OCI-LY3 (cell line): ENCODE data around the gene COL13A1.

Experiments used
- H2AFZ ChIP-seq: fragments of 200-600, 300-600 bp; shearing (Covaris generic); 2 replicates; pipeline ENCODE4 v1.6.0; 2014; ENCODE audit warnings: antibody characterized with exemption, low read depth, low read length
- H3K27ac ChIP-seq: fragments of 200-600, 300-600 bp; sonication (generic); 2 replicates; pipeline ENCODE4 v1.5.1; 2014; ENCODE audit warnings: mild to moderate bottlenecking, low read length, moderate library complexity, mixed read lengths
- H3K27me3 ChIP-seq: fragments of 200-600, 300-600 bp; sonication (generic); 2 replicates; pipeline ENCODE4 v1.6.1; 2014; ENCODE audit warnings: low read depth, low read length, mixed read lengths
- H3K36me3 ChIP-seq: fragments of 200-600, 300-600 bp; sonication (generic); replicated peaks from 2 replicates; pipeline ENCODE3; 2014; ENCODE audit warnings: low read depth, low read length, mixed read lengths
- H3K4me1 ChIP-seq: fragments of 300-600, 200-600 bp; sonication (generic); 2 replicates; pipeline ENCODE4 v1.6.1; 2014; ENCODE audit warnings: low read length, mixed read lengths
- H3K4me2 ChIP-seq: fragments of 200-600, 300-600 bp; sonication (generic); 2 replicates; pipeline ENCODE4 v1.6.1; 2014; ENCODE audit warnings: low read length, mixed read lengths
- H3K4me3 ChIP-seq: fragments of 300-600, 200-600 bp; sonication (generic); 2 replicates; pipeline ENCODE4 v1.5.1; 2014; ENCODE audit warnings: antibody characterized with exemption, mild to moderate bottlenecking, low read length, moderate library complexity
- H3K79me2 ChIP-seq: fragments of 300-600, 200-600 bp; shearing (Covaris generic); 2 replicates; pipeline ENCODE4 v1.6.1; 2014; ENCODE audit warnings: mild to moderate bottlenecking, low read length, mixed read lengths
- H3K9ac ChIP-seq: fragments of 300-600, 200-600 bp; shearing (Covaris generic); 2 replicates; pipeline ENCODE4 v1.6.0; 2014; ENCODE audit warnings: mild to moderate bottlenecking, low read length, moderate library complexity
- H3K9me3 ChIP-seq: fragments of 200-600, 300-600 bp; shearing (Covaris generic); 2 replicates; pipeline ENCODE4 v1.6.1; 2014; ENCODE audit warnings: low read length, mixed read lengths; ENCODE audit not compliant: insufficient read depth
- H4K20me1 ChIP-seq: fragments of 200-600, 300-600 bp; sonication (generic); 2 replicates; pipeline ENCODE4 v1.6.1; 2016; ENCODE audit warnings: low read length, mixed read lengths; ENCODE audit not compliant: insufficient read depth
- CTCF ChIP-seq: fragments of 200-600, 300-600 bp; sonication (generic); IDR thresholded peaks from 2 replicates; pipeline ENCODE4 v1.5.1; 2014; ENCODE audit warnings: antibody characterized with exemption, low read length, low read depth
- EZH2phosphoT487 ChIP-seq: fragments of 200-600 bp; shearing (Covaris generic); IDR thresholded peaks from 2 replicates; pipeline ENCODE4 v1.6.1; 2018; ENCODE audit warnings: antibody characterized with exemption, mixed run types, low read depth

The COL13A1 gene

GRCh38 chr10:69849825-69850224 lies 48.1 kb downstream of the COL13A1 start:
- Histone ChIP-seq H3K9ac (no peak overlapping the region), H3K9me3 (no peaks in the 10 kb centered on the region), H3K27me3 (peaks cover 6% of the 10 kb centered on the region; the same call in 1 of the 2 replicates), H3K27ac (no peak overlapping the region), H3K4me2 (no peak overlapping the region), H3K4me3 (no peak overlapping the region), H2AFZ (no peak overlapping the region), H4K20me1 (no peaks in the 10 kb centered on the region), H3K36me3 (no peaks in the 10 kb centered on the region), H3K79me2 (no peaks in the 10 kb centered on the region), H3K4me1 (no peaks in the 10 kb centered on the region)
- TF ChIP-seq EZH2phosphoT487 (no peak), CTCF (no peak)

- Histone ChIP-seq H3K79me2 (no peaks in the 10 kb centered on the region), H3K27ac (no peak overlapping the region), H3K4me1 (no peaks in the 10 kb centered on the region), H4K20me1 (no peaks in the 10 kb centered on the region), H2AFZ (no peak overlapping the region), H3K9ac (no peak overlapping the region), H3K4me2 (no peak overlapping the region), H3K27me3 (peaks cover 6% of the 10 kb centered on the region; the same call in 1 of the 2 replicates), H3K4me3 (no peak overlapping the region), H3K36me3 (no peaks in the 10 kb centered on the region), H3K9me3 (no peaks in the 10 kb centered on the region)
- no peak for TF ChIP-seq EZH2phosphoT487
- no peak for TF ChIP-seq CTCF
These were observed 48.7 kb downstream of the COL13A1 start for GRCh38 chr10:69850440-69850839.

GRCh38 chr10:69851306-69851705 lies 49.6 kb downstream of the COL13A1 start:
- Histone ChIP-seq H3K4me2 (no peak overlapping the region), H3K27ac (no peak overlapping the region), H3K27me3 (no peaks in the 10 kb centered on the region), H3K36me3 (no peaks in the 10 kb centered on the region), H3K4me3 (no peak overlapping the region), H3K4me1 (no peaks in the 10 kb centered on the region), H4K20me1 (no peaks in the 10 kb centered on the region), H3K9ac (no peak overlapping the region), H3K79me2 (no peaks in the 10 kb centered on the region), H2AFZ (no peak overlapping the region), H3K9me3 (no peaks in the 10 kb centered on the region)
- TF ChIP-seq EZH2phosphoT487 = no peak
- no peak for TF ChIP-seq CTCF

GRCh38 chr10:69853064-69853463 lies 51.4 kb downstream of the COL13A1 start:
- Histone ChIP-seq H4K20me1 (no peaks in the 10 kb centered on the region), H3K9ac (no peak overlapping the region), H3K4me2 (no peak overlapping the region), H3K79me2 (no peaks in the 10 kb centered on the region), H3K36me3 (no peaks in the 10 kb centered on the region), H3K4me1 (no peaks in the 10 kb centered on the region), H3K9me3 (no peaks in the 10 kb centered on the region), H3K27ac (no peak overlapping the region), H3K27me3 (no peaks in the 10 kb centered on the region), H2AFZ (no peak overlapping the region), H3K4me3 (no peak overlapping the region)
- no peak for TF ChIP-seq CTCF
- no peak for TF ChIP-seq EZH2phosphoT487
